ENCODE results near the gene UBE2K.

DNA sequence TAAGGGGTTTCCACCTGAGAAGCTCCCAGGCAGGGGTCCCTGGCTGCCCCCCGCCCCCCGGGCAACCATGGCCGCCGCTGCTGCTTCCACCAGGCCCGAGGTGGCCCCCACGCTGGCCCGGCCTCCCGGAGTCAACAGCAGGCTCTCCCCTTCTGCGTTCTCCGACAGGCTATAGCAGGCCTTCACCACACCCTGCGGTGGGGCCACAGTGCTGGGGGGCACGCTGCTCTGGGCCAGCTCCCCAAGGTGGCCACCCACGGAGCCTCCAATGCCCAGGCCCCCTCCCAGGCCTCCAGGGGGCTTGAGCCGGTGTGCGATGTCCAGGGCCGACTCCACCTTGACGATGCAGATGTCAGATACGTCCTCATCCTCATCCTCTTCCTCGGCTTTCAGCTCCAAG is 72.5 kb downstream of the UBE2K start:
- TF ChIP-seq, protein P1, sequence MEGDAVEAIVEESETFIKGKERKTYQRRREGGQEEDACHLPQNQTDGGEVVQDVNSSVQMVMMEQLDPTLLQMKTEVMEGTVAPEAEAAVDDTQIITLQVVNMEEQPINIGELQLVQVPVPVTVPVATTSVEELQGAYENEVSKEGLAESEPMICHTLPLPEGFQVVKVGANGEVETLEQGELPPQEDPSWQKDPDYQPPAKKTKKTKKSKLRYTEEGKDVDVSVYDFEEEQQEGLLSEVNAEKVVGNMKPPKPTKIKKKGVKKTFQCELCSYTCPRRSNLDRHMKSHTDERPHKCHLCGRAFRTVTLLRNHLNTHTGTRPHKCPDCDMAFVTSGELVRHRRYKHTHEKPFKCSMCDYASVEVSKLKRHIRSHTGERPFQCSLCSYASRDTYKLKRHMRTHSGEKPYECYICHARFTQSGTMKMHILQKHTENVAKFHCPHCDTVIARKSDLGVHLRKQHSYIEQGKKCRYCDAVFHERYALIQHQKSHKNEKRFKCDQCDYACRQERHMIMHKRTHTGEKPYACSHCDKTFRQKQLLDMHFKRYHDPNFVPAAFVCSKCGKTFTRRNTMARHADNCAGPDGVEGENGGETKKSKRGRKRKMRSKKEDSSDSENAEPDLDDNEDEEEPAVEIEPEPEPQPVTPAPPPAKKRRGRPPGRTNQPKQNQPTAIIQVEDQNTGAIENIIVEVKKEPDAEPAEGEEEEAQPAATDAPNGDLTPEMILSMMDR (IDR thresholded peaks at IDR 0.05) = no peak
- TF ChIP-seq POLR2A (IDR thresholded peaks at IDR 0.05; ENCODE audit: low read depth) = no peak
- no peak for TF ChIP-seq POLR2AphosphoS5 (IDR thresholded peaks at IDR 0.05)
- TF ChIP-seq EP300 (IDR thresholded peaks at IDR 0.05) = no peak

Measured in esophagus muscularis mucosa (tissue), 4 donors.